Mucosa of rectum (tissue), 2 donors: Measurements from ENCODE around the gene TPM3.

Experiments
- H3K27ac ChIP-seq, 2 donors: one replicate each; pipeline ENCODE4 v1.7.0; 2013; ENCODE audit warnings: inconsistent platforms in 2 of 2, low read depth in 2 of 2, low read length in 2 of 2
- H3K27me3 ChIP-seq, 2 donors: one replicate each; pipeline ENCODE4 v1.7.0; 2013; ENCODE audit warnings: low read length in 2 of 2; ENCODE audit not compliant: control insufficient read depth in 2 of 2, insufficient read depth in 2 of 2
- H3K36me3 ChIP-seq, 2 donors: one replicate each; pipeline ENCODE4 v1.7.0; 2013; ENCODE audit warnings: low read length in 2 of 2; ENCODE audit not compliant: control insufficient read depth in 2 of 2, insufficient read depth in 2 of 2
- H3K4me1 ChIP-seq, 2 donors: one replicate each; pipeline ENCODE4 v1.7.0; 2013; ENCODE audit warnings: low read length in 2 of 2, mild to moderate bottlenecking in 1 of 2; ENCODE audit not compliant: control insufficient read depth in 2 of 2, insufficient read depth in 2 of 2
- H3K4me3 ChIP-seq, 2 donors: one replicate each; pipeline ENCODE4 v1.7.0; 2013; ENCODE audit warnings: low read length in 2 of 2
- H3K9ac ChIP-seq, 2 donors: one replicate each; pipeline ENCODE4 v1.7.0; 2013; ENCODE audit warnings: low read length in 2 of 2, low read depth in 1 of 2, mild to moderate bottlenecking in 1 of 2
- H3K9me3 ChIP-seq, 2 donors: one replicate each; pipeline ENCODE4 v1.7.0; 2013; ENCODE audit warnings: low read length in 2 of 2; ENCODE audit not compliant: control insufficient read depth in 2 of 2
- donor health status: healthy.
- donor health status: Normal muscosa, but diverticular disease.

Gene TPM3

DNA sequence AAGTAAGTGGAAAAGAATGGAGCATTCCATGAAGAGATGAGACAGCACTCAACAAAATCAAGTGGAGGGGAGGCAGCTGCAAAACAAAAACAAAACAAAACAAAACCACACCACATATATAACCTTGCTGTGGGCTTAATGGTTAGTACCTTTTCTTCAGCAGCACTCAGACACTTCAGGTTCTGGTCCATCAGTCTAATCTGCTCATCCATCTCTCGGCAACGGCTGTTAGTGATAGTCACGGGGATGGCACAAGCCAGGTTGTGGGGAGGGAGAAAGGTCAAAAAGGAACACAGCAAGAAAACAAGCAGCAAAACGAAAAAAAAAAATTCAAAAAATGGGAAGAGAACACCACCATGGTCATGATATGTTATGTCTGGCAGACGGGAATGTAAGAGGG lies 20.0 kb downstream of the TPM3 start:
- peaks cover 8 to 11% of the 10 kb centered on the region in 2 donors for H3K4me1 ChIP-seq
- H3K9ac ChIP-seq: no peak overlapping the region
- no peaks in the 10 kb centered on the region for H3K9me3 ChIP-seq
- H3K36me3 ChIP-seq: peaks cover 68 to 76% of the 10 kb centered on the region in 2 donors
- H3K4me3 ChIP-seq: no peak overlapping the region
- no peaks in the 10 kb centered on the region for H3K27me3 ChIP-seq
- no peak overlapping the region for H3K27ac ChIP-seq

- no peak overlapping the region for H3K4me3 ChIP-seq
- H3K27me3 ChIP-seq: no peaks in the 10 kb centered on the region
- H3K27ac ChIP-seq: no peak overlapping the region
- no peak overlapping the region for H3K9ac ChIP-seq
- peaks cover 71 to 80% of the 10 kb centered on the region in 2 donors for H3K36me3 ChIP-seq
- H3K9me3 ChIP-seq: no peaks in the 10 kb centered on the region
- H3K4me1 ChIP-seq: peaks cover 4 to 8% of the 10 kb centered on the region in 2 donors
Observed at GRCh38 chr1:154171223-154171583, 20.7 kb downstream of the TPM3 start.

- no peak overlapping the region for H3K9ac ChIP-seq
- peaks cover 0 to 2% of the 10 kb centered on the region in 2 donors for H3K4me1 ChIP-seq
- H3K27ac ChIP-seq: no peak overlapping the region
- H3K27me3 ChIP-seq: no peaks in the 10 kb centered on the region
- H3K9me3 ChIP-seq: no peaks in the 10 kb centered on the region
- H3K36me3 ChIP-seq: peaks cover 75 to 83% of the 10 kb centered on the region in 2 donors
- no peak overlapping the region for H3K4me3 ChIP-seq
Observed at GRCh38 chr1:154170547-154171222, 21.2 kb downstream of the TPM3 start.

DNA sequence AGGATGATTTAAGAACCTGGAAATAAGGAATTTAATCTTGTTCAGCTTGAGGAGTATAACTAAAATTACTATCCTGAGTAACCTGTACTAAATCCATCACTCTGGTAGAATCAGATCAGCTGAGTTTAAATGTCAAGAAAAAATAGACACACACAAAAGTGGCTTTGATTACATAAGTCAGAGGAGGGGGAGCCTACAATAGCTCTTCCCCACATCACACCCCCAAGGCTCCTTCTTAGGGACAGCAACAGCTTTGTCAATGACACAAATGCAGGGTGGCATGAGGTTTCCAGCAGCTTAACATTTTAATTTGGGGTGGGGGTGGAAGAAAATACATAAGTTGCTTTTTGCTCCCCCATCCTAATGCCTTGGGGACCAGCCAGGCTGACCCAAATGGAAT lies 24.4 kb downstream of the TPM3 start:
- H3K27me3 ChIP-seq: no peaks in the 10 kb centered on the region
- peaks cover 80 to 82% of the 10 kb centered on the region in 2 donors for H3K36me3 ChIP-seq
- H3K4me1 ChIP-seq: no peaks in the 10 kb centered on the region
- no peaks in the 10 kb centered on the region for H3K9me3 ChIP-seq
- H3K9ac ChIP-seq: no peak overlapping the region
- no peak overlapping the region for H3K27ac ChIP-seq
- H3K4me3 ChIP-seq: no peak overlapping the region

GRCh38 chr1:154166207-154166606 lies 25.7 kb downstream of the TPM3 start:
- H3K36me3 ChIP-seq: peaks cover 72 to 77% of the 10 kb centered on the region in 2 donors
- no peak overlapping the region for H3K4me3 ChIP-seq
- no peaks in the 10 kb centered on the region for H3K27me3 ChIP-seq
- no peaks in the 10 kb centered on the region for H3K9me3 ChIP-seq
- no peak overlapping the region for H3K27ac ChIP-seq
- H3K9ac ChIP-seq: no peak overlapping the region
- no peaks in the 10 kb centered on the region for H3K4me1 ChIP-seq

DNA sequence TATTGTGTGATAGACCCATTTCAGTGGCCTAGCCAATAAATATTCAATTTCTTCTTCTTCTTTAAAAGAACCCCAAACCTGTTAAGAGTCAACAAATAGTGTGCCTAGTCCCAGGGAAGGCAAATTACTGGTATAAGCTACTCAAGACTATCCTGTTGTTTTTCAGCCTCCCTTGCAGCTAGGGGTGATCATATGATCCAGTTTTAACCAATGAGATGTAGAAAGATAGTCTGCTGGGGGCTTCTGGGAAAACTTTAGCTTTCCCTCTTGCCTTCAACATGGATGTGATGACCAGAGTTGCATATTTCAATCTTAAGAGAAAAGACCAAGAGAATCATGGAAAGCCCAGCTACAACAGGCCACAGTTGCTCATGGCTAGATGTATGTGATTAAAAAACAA lies 32.3 kb downstream of the TPM3 start:
- H3K36me3 ChIP-seq: peaks cover 52 to 55% of the 10 kb centered on the region in 2 donors

DNA sequence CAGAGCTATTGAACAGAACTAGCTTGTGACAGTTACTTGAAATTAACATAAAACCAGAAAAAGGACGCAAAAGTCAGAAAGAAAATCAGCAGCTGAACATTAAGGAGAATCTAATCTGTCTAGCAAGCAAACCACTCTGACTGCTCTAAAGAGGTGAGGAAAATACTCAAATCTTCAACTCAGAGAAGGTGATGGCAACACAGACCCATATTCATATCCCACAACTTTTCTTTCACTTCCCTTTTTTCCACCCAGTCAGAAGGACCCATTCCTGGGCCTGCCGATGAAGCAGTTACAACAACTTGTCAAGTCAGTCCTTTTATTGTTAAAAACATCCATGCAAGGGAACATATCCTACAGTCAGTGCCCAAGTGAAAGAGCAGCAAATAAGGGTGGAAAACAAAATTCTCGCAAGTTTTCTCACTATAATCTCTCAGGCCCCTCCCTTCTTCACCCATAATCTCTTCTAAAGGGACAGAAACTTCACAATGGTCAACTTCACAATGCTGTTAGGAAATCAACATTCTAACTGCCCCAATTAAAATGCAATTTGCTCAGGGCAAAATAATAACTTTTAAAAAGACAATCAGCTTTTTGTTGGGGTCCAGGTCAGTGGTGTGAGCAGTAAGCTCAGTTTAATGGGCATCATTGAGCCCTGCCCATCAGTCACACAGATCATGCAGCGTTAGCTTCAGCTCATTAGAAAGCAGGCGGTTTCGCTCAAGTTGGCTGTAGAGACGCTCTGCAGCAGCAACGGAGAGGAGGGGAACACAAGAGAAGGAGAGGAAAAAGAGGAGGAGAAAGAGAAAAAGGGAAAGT lies 33.4 kb downstream of the TPM3 start:
- Histone ChIP-seq H3K36me3 (peaks cover 44 to 50% of the 10 kb centered on the region in 2 donors), H3K27ac (peak overlapping the region in 1 of 2 donors; percentile 33), H3K4me1 (peaks cover 4 to 7% of the 10 kb centered on the region in 2 donors), H3K4me3 (no peak overlapping the region), H3K9ac (no peak overlapping the region), H3K9me3 (no peaks in the 10 kb centered on the region), H3K27me3 (no peaks in the 10 kb centered on the region)

More for the DNA sequence above, 32.3 kb downstream of the TPM3 start:
- Histone ChIP-seq H3K27me3 (no peaks in the 10 kb centered on the region), H3K4me3 (no peak overlapping the region), H3K9me3 (no peaks in the 10 kb centered on the region), H3K4me1 (peaks cover 4 to 6% of the 10 kb centered on the region in 2 donors), H3K9ac (no peak overlapping the region), H3K27ac (no peak overlapping the region)

DNA sequence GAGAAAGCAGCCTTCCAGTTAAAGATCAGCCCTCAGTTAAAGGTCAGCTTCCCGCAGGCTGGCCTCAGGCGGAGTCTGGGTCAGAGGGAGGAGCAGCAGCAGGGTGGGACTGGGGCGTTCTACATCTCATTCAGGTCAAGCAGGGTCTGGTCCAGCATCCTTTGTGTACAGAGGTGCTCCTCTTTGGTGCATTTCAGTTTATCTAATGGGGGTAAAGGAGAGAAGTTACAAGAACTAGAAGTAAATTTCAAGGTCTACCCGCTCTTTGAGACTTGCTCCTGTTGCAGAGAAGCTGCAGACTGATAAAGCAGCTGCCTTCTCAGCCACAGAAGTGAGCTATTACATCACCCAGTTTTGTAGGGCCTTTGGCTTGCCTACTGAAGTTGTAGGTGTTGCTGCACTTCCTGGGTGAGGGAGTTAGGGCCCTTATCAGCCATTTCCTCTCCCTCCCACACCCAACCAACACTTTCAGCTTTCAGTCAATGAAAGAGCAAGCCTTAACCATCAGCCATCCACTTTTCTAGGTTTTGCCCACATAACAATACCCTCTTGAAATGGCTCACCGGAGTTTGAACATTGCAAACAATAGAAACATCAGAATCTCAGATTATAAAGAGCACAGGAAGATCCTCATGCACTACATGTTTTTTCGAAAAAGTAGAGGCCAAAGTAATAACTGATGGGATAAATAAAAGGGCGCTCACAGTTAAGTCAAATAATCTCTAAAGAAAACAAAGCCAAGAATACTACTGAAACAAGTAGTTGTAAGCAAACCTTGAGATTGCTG lies 34.2 kb downstream of the TPM3 start:
- Histone ChIP-seq H3K9me3 (no peaks in the 10 kb centered on the region), H3K4me3 (no peak overlapping the region), H3K9ac (no peak overlapping the region), H3K27ac (peak overlapping the region in 1 of 2 donors; percentile 33), H3K4me1 (peaks cover 4 to 7% of the 10 kb centered on the region in 2 donors), H3K27me3 (no peaks in the 10 kb centered on the region), H3K36me3 (peaks cover 40 to 50% of the 10 kb centered on the region in 2 donors)

GRCh38 chr1:154155251-154155650 lies 36.6 kb downstream of the TPM3 start:
- Histone ChIP-seq H3K27me3 (no peaks in the 10 kb centered on the region), H3K4me3 (peak overlapping the region in 1 of 2 donors; percentile 7), H3K36me3 (peaks cover 23 to 39% of the 10 kb centered on the region in 2 donors), H3K27ac (peak overlapping the region; percentile 3 to 63), H3K4me1 (peaks cover 4 to 7% of the 10 kb centered on the region in 2 donors), H3K9ac (no peak overlapping the region), H3K9me3 (no peaks in the 10 kb centered on the region)
